NCI-H187 (cell line): Measurements from ENCODE around the gene DDIT4.
A peak's percentile ranks its signal among the peaks of the same experiment; 100 is the strongest.
"Not testable (repeated sequence)": the region's sequence is repeated elsewhere in the genome, so short reads cannot be mapped to it uniquely, and the experiment has no call there.

Experiments
- DNase-seq, 2 experiments: peaks; one replicate each; lab custom pipeline; 2025; lab: John Stamatoyannopoulos, UW

The DDIT4 gene, protein sequence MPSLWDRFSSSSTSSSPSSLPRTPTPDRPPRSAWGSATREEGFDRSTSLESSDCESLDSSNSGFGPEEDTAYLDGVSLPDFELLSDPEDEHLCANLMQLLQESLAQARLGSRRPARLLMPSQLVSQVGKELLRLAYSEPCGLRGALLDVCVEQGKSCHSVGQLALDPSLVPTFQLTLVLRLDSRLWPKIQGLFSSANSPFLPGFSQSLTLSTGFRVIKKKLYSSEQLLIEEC

DNA sequence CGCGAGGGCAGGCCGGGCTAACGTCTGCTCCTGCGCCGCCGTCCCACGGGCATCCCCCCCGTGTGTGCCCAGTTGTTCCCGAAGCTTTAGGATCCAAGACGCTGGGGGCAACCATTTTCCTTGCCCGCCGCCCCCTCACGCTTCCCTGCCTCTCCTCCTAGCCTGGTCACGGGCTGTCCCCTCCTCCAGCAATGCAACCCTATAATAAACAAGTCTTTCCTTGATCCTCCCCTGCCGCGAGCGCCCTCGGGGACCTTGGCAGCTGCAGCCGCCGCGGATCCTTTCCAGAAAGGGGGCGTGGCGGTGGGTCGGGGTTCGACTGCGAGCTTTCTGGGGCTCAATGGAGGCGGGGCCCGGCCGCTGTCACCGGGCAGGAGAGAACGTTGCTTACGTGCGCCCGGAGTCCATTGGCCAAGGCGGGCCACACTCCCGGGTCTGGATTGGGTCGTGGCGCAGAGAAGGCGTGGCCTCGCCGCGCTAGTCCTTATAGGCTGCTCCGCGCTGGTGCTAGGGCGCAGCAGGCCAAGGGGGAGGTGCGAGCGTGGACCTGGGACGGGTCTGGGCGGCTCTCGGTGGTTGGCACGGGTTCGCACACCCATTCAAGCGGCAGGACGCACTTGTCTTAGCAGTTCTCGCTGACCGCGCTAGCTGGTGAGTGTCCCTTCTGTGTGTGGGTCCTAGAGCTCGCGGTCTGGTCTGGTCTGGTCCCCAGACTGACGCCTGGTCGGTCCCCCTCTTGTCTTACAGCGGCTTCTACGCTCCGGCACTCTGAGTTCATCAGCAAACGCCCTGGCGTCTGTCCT, at the start of gene DDIT4:
DDIT4 (plus strand) TSS at position 515 of the 803 bp plus-strand sequence. CDS start 293 bp downstream, outside the sequence.
- peak; percentile 86 to 89 for DNase-seq

DNA sequence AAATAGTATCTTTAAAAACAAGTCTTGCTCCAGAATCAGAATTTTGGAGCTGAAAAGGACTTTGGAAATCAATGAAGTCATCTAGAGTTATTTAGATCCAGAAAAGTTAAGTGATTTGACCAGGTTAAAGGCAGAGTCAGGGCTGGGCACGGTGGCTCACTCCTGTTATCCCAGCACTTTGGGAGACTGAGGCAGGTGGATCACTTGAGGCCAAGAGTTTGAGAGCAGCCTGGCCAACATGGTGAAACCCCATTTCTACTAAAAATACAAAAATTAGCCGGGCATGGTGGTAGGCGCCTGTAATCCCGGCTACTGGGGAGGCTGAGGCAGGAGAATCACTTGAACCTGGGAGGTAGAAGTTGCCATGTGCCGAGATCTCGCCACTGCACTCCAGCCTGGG, 49.5 kb upstream of the DDIT4 start:
- DNase-seq, result not testable (repeated sequence)

DNA sequence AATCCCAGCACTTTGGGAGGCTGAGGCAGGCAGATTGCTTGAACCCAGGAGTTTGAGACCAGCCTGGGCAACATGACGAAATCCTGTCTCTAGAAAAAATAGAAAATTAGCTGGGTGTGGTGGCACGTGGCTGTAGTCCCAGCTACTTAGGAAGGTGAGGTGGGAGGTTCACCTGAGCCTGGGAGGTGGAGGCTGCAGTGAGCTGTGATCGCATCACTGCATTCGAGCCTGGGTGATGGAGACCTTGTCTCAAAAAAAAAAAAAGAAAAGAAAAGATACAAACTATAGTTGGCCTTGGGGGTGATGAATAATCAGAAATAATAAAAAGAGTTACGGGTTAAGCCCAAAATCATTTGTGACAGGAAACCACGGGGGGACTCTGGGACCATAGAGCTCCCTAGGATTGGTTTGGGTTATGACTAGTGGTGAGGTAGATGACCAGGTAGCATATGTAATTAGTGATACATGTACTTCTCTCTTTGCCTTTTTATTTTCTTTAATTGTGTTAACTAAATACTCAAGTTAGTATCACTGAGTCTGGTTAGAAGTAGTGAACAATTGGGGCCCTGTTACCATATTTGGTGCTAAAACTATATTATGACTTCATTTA, 47.2 kb upstream of the DDIT4 start:
- no peak for DNase-seq

DNA sequence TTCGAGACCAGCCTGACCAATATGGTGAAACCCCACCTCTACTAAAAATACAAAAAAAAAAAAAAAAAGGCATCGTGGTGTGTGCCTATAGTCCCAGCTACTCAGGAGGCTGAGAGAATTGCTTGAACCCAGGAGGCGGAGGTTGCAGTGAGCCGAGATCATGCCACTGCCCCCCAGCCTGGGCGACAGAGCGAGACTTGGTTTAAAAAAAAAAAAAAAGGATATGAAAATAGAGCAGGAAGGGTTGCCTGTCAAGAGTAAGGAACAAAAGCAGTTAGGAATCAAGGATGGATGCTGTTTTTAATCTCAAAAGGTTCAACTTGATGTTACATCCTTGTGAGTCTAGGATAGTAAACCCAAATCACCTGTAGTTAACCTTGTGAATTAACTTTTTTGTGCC, 45.9 kb upstream of the DDIT4 start:
- no peak for DNase-seq

DNA sequence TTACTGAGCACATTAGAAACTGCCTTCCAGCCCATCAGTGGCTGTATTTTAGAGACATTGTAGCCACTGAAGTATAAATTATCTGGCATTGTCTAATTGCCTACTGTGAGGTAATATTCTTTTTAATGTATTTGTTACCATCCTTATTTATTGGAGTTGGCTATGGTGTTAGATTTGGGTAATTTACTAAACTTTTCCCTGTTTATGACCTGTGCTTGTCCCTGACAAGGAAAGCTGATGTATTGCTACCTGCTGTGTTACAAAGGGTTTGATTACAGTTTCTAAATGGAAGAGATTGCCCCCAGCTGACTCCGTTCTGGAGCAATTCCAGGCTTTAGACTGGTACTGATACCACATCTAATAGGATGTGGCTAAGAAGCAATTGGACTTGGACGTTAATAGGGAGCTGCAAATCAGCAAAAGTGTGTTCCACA, 45.4 kb upstream of the DDIT4 start:
- DNase-seq, result no peak

DNA sequence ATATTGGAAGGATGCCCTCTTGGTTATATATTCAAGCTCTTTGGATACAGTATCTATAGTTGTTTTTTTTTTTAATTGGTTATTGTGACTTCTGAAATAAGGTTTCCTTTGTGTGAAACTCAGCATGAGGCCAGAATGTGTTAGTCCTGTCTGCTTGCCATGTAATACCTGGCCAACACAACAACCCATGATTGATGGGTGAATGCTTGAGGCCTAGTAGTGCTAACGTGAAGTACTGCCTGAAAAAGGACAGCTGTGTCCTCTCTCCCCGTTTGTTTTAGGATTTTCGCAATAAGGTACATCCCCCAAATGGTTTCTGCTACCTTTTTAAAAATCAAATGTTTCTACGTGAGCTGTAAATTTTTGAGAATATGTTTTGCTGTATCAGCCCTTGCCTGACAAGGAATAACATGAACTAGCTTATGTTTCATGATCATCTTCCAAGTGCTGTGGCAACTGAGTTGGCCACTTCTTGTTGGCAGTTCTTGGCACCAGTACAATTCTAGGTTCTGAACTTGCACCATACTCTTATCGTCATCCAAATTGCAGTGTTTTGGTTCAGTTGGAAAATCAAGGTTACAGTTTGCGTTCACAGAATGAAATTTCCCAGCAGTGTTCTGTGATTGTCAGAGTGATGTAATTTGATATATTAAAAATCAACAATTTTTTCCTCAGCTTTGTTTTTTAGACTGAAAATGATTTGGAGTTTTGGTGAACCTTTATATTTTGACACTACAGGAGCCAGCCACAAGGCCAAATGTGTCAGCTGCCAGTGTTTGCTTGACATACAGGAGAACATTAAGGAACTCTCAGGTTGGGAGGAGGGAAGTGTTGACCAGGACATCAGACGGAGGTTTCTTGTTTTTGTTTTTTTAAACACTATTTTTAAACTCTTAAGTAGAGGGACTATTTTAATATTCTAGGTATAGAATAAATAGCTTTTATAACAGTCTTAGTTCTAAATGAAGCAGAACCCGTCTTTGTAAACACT, 44.2 kb upstream of the DDIT4 start:
- DNase-seq, result no peak

DNA sequence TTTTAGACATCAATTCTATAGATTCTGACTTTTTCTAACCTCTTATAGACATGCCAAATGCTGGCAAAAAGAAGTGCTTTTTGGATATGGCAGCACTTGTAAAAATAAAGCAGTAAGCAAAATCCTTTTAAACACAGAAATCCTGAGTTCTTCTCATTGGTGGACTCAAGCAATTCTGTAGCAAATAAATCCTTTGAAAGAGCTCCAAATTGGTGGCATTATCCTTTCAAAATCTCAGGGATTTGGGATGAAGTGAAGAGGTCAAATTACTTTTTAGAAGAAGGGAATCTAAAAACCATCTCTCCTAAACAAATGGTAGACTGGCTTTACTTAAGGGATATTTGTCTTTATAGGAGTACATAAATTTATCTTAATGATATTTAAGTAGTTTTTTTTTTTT, 40.1 kb upstream of the DDIT4 start:
- DNase-seq, result no peak

DNA sequence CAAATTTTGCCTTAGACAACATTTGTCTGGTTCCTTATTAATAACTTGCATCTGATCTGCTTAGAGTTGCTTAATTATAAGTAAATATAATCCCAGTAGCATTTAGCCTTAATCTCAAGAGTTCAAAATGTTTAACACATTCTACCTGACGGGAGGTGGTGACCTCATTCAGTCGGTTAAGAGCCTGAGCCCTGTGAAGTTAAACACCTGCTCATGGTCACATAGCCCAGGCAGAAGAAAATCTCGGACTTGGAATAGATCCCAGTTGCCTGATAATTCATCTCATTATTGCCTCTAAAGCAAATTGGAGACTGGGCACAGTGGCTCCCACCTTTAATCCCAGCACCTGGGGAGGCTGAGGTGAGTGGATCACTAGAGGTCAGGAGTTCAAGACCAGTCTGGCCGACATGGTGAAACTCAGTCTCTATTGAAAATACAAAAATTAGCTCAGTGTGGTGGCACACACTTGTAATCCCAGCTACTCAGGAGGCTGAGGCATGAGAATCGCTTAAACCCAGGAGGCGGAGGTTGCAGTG, 39.1 kb upstream of the DDIT4 start:
- no peak for DNase-seq

DNA sequence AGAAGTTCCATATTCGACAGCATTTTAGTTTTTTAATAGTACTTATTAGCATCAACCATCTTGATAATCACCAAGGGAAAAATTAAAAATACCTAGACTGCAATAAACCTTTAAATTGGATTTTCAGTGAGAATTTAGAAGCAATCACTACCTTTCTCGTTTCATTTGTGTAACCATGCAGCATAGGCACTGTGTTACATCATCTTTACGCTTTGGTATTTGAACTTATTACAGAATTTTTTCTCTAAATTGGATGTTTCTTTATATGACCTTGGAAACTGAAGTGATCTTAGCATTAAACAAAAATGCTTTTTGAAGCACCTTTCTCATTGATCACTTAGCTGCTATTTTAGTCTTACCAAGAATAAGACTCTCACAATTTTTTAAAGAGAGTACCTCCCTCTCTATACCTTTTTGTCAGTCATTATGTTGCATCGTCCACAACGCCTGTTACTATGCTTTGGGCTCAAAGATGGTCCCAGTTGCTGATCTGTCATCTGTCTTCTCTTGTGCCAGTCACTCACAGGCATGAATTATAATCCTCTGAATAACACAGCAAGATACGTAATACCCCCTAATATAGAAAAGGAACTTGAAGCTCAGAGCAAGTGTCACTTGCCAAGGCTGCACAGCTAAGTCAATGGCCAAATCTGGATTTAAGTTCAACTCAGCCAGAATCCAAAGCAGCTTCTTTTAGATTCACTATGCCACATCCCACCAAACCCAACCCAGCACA, 38.0 kb upstream of the DDIT4 start:
- no peak for DNase-seq

DNA sequence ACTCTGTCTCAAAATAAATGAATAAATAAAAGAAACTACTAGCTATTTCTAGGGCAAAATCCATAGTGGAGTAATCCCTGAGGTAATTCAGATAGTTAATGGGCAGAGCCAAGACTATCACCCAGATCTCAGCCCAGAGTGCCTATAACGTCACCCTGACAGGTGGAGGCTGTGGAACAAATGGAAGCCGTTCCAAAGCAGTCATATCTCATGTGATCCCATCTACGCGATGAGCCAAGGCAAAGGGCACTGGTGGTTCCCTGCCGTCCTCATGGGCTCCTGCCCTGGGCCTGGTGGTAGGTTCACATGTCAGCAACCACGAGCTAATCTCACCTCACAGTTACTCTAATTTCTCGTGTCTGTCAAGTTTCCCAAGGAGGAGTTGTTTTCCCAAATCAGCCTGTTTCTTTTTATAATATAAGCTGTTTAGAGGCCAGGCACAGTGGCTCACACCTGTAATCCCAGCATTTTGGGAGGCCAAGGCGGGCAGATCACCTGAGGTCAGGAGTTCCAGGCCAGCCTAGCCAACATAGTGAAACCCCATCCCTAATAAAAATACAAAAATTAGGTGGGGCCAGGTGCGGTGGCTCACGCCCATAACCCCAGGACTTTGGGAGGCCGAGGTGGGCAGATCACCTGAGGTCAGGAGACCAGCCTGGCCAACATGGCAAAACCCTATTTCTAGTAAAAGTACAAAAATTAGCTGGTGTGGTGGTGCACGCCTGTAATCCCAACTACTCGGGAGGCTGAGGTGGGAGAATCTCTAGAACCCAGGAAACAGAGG, 35.1 kb upstream of the DDIT4 start:
- no peak for DNase-seq

DNA sequence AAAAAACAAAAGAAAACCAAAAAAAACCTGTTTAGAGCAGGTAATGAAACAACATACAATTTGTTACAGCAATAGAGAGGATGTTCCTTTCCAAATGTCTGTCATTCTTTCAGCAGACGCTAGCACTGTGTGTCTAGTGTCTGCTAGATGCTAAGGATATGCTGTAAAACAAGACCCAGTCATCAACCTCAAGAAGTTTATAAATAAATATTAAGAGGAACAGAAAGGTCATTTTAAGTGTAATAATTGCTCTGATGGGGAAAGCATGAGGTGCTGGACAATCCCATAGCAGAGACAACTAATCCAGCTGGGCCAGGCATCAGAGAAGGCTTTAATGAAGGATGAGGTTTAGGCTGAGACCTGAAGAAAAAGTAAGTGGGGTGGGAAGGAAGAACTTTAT, 34.3 kb upstream of the DDIT4 start:
- DNase-seq, result no peak

DNA sequence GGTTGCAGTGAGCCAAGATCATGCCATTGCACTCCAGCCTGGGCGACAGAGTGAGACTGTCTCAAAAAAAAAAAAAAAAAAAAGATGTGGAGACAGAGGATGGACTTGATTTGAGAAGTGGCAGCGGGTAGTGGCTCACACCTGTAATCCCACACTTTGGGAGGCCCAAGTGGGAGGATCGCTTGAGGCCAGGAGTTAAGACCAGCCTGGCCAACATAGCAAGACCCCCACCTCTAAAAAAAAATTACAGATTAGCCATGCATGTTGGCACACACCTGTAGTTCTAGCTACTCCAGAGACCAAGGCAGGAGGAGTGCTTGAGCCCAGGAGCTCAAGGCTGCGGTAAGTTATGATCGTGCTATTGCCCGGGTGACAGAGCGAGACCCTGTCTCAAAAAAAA, 33.4 kb upstream of the DDIT4 start:
- DNase-seq, result no peak

DNA sequence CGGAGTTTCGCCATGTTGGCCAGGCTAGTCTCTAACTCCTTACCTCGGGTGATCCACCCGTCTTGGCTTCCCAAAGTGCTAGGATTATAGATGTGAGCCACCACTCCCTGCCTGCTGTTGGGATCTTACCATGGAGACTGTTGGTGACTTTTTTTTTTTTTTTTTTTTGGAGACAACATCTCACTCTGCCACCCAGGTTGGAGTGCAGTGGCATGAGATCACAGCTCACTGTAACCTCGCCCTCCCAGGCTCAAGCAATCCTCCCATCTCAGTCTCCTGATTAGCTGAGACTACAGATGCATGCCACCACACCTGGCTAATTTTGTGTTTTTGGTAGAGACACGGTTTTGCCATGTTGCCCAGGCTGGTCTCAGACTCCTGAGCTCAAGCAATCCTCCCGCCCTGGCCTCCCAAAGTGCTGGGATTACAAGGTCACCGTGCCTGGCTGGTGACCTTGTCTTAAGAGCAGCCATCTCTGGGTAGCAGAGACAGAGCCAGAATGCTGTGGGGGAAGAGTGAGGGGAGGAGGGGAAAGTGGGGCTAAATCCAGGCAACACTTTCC, 32.0 kb upstream of the DDIT4 start:
- no peak for DNase-seq

DNA sequence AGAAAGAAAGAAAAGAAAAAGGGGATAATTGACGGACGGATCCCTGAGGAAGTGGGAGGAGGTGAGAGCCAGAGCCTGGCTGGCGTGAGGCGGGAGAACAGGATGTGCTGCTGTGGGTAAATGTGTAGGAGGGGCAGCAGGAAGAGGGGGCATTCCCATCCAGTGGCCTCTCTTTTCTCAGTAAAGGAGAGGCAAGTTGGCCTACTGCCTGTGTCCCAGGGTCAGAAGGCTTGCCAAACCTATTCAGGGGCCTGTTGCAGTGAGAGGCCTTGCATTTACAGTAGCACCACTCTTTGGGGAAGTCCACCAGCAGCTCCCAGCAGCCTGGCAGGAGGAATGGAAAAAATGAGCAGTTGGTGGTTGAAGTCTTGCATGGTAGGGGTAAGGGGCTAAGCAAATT, 31.0 kb upstream of the DDIT4 start:
- no peak for DNase-seq

DNA sequence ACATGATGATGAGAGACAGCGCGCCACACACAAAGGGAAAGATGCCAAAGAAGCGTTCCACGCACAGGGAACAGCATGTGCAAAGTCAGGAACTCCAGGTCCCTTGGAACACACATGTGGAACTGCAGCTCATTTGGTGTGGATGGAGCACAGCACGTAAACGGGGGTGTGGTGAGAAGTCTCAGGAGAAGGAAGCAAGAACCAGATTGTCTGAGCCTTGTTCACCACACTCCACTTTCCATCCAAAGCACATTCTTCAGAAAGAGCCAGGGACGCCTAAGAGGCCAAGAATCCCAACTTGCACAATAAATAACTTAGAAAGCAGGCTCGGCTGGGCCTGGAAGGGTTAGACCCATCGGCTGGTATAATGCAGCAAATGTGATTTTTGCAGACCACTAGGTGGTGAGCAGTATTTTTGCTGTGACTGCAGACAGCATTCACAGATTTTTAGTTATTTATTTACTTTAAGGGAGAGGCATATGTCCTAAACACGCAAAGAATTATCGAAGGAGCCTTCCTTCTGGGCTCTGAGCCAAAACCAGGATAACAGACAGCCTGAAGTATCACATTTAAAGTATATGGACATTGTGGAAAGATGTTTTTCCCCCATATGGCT, 29.8 kb upstream of the DDIT4 start:
- DNase-seq, result no peak

DNA sequence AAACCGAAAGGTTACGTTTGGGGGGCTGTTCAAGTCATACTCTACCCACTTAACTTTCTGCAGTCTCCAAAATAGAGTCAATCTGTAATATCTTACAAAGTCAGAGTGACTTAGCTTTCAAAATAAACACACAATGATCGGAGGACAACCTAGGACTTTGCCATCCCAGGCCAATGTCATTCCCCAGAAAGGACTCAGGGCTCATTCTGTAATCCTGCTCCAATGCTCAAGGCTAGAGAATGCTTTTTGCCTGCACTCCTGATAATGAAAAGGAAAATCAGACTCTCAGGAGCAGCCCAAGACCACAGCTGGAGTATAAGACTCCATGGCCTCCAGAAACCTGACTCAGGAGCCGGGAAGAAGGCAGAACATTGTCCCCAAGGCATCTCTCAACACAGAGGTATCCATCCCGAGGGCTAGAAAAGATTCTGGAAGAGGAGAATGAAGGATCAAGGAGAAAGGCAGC, 29.1 kb upstream of the DDIT4 start:
- DNase-seq, result no peak

DNA sequence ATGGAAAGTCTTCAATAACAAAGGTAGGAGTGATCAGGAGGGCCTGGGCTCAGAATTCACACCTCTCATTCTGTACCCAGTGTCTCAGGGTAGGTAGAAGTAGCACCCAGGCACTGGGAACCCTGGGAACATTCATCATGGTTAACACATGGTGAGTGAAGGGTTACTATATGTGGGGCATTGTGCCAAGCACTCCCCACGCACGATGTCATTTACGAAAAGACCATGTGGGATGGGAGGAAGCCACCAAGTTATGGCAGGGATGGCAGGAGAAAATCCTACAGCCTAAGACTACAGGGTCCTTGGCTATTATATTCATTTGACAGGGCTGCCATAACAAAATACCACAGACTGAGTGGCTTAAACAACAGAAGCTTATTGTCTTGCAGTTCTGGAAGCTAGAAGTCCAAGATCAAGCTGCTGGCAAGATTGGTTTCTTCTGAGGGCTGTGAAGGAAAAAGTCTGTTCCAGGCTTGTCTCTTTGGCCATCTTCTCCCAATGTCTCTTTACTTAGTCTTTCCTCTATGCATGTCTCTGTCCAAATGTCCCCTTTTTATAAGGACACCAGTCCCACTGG, 27.7 kb upstream of the DDIT4 start:
- no peak for DNase-seq

DNA sequence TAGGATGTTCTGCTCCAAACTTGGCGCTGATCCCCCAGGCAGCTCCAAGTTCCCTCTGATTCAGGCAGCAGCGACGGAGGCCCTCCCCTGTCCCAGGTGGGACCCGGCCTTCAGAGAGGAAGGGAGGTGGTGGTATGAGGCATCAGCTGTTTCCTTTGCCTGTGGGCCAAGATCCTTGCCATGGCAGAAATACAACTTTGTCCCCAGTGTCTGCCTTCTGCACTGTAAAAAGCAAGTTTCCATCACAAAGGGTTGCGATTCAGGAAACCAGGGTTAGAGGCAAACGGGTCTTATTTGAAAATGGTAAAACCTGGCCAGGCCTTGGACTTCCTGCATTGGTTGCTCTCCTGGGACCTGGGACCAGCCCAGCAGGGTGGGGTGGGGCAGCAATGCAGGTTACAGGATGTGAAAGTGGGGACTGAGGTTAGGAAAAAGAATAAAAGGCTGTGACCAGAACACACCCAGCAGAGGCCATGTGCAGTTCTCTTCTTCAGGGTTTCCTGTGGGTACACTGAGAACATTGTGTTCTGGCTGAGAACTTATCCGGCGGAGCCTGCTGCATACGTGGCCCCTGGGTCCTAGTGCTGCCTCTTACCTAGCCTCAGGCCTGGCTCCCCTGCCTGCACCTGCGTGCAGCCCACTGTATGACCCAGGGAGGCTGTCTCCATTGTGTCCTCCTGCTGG, 25.1 kb upstream of the DDIT4 start:
- no peak for DNase-seq
